Tongue (tissue), 2 donors: ENCODE data around the gene C5orf63. TPM values are rescaled to one million over a fixed set of nuclear protein-coding genes. Genes with fewer than 3 reads are reported as not detected.
"Not testable (repeated sequence)": the region's sequence is repeated elsewhere in the genome, so short reads cannot be mapped to it uniquely, and the experiment has no call there.

Experiments used
- DNase-seq: peaks from one replicate; pipeline ENCODE4 v3.0.0-alpha.2; 2015
- total RNA-seq: library from RNA; depleted of rRNA; stranded (reverse); fragments of >200 nt; gene quantifications from one replicate; pipeline ENCODE4 v1.2.3, GENCODE V29; 2014

C5orf63 gene
- total RNA-seq, 1 donor from 2014 or later, result 3.4 TPM

- DNase-seq, result peak; percentile 68
These were observed 66.6 kb downstream of the C5orf63 start for GRCh38 chr5:127006744-127007143.

GRCh38 chr5:127005282-127005681 is 68.0 kb downstream of the C5orf63 start:
- DNase-seq, result not testable (repeated sequence)

DNA sequence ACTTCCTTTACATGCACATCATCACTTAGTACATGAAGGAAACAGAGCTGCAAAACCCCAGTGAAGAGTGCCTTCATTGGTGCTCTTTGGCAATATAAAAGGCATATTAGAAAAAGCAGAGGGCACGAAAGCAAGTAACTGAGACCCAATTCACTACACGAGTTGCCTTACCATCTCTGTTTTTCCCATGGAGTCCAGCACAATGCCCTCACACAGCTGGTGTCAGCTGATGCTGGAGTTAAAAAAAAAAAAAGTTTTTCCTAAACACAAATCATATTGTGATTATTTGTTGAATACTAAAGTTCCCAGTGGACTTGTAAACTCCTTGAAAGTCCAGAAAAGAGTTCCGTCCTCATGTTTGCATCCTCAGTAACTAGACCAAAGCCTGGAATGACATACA is 68.6 kb downstream of the C5orf63 start:
- DNase-seq, result peak; percentile 50

DNA sequence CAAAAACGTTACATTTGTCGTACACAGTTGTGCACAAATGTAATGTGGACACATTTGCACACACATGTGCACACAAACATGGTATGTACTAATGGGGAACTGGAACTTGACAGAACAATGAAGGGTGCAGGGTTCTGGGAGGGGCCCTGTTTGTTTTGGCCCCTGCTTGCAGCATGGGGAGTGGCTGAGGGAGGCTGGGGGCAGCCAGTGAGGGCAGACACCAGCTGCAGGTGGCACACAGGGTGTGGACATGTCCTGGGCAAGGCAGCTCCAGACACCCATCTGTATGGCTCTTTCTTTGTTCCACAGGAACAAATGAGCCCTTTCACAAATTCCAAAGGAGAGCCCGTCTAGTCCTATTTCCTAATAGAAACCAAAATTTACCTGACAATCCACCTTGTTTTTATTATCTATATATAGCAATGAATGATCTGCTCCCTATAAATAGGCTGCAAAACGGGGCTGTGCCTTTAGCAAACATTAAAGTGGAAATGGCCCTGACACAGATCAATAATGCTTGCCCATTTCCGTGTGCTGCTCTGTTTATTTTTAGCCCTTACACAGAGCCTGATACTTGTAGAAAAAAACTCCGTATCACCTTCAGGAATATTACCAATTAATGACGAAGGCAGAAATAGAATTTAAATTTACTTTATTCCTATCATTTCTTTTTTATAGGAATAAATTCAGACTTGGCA is 69.4 kb downstream of the C5orf63 start:
- no peak for DNase-seq

- peak; percentile 34 for DNase-seq
These were observed 70.9 kb downstream of the C5orf63 start for GRCh38 chr5:127002390-127002789.

DNA sequence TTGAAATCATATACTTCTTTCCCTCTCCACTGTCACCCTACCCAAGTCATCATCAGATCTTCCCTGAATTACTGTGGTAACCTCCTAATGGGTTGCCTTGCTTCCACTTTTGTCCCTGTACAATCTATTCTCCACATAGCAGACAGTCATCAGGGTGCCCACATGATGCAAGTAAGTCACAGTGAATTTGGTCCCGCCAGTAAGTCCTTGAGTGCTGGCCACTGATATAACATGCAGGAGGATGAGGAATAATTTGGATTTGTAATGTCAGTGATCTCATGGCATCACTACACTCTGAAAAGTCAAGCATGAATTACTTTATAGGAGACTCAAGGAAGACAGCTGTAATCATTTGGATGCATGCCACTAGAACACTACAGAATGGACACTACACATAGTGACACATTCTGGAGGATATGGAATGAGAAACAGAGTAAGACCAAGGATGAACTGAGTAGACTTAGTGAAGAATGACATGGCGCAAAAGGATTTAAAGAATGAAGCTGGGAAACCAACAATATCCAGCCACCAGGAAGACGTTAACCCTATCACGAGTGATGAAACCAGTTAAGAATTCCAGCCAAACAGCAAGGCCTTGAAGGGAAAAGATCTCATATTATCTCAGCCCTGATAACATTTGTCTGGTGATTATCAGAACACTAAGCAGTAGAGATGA is 71.5 kb downstream of the C5orf63 start:
- DNase-seq, result peak; percentile 91

Other genes starting within 250 kb of the C5orf63 start
- gene MARCHF3, start 42.9 kb downstream of the C5orf63 start, total RNA-seq, result 5.1 TPM
- gene MEGF10, start 217.3 kb upstream of the C5orf63 start, total RNA-seq, result 59.6 TPM